Measurements from ENCODE around the gene SNX17. TPM values are rescaled to one million over a fixed set of nuclear protein-coding genes. Genes with fewer than 3 reads are reported as not detected.

SNX17 gene
- total and polyA plus RNA-seq, 2 of the 13 experiments (the other 11 are each of a cell fraction or from before 2014, with no cell fraction given), result 75.0 to 109 TPM

DNA sequence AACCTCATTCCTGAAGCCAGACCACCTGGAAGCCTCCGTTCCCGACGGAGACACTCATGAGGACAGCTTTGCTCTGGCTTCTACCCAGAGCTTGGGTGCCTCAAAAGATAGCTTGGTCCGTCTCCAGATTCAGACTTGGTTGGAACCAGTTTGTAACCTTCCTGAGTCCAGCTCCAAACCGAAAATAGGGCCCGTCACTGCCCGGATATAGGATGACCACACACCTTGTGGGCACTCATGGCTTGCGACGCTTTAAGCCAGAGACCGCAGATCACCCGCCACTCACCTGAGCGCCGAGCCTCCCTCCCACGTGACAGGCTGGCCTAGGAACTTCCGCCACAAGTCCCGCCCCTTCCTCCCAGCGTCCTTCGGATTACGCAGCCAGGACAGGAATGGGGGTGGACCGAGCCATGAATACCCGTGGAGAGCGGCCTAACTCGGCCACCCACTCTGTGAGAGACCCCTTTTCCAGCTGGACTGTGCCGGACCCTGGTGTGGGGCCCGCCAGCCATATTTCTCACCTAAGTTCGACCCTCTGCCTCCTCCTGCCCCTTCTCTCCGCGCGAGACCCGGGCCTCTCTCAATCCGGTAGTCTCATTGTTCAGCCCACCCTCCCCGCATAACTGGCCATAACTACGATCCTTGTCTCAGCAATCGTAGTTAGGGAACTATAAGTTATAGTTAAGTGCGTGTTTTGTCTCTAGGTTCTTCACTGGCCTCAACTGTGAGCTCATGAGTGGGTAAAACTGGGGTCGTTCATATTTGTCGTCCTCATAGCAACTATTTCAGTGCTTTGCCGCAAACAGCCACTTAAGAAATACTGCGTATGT, 47.4 kb upstream of the SNX17 start, which contains the start of gene MPV17 (continued):
- TF ChIP-seq ARNT2 (CRISPR knock-in tag; IDR thresholded peaks at IDR 0.05; ENCODE audit: low read depth) (peak; percentile 82), CBFB (CRISPR knock-in tag; IDR thresholded peaks at IDR 0.05) (peak; percentile 88), KDM2A (CRISPR knock-in tag; IDR thresholded peaks at IDR 0.05; ENCODE audit: borderline replicate concordance, low read depth) (peak; percentile 100), POGK (CRISPR knock-in tag; conservative IDR thresholded peaks at IDR 0.05) (peak; percentile 28; the same call in 1 of the 2 replicates), FLYWCH1 (CRISPR knock-in tag; IDR thresholded peaks at IDR 0.05) (no peak), ZNF441 (CRISPR knock-in tag; IDR thresholded peaks at IDR 0.05; ENCODE audit: borderline replicate concordance) (peak; percentile 78; the same call in 1 of the 2 replicates), ZNF282 (IDR thresholded peaks at IDR 0.05; ENCODE audit: partially characterized antibody) (no peak), ZNF550 (CRISPR knock-in tag; IDR thresholded peaks at IDR 0.05; ENCODE audit: borderline replicate concordance) (no peak), STAG1 (CRISPR knock-in tag; IDR thresholded peaks at IDR 0.05) (peak; percentile 15), ARID3A (IDR thresholded peaks at IDR 0.05; ENCODE audit: low read depth, low read length) (peak; percentile 44; the same call in 1 of the 2 replicates), CENPX (CRISPR knock-in tag; IDR thresholded peaks at IDR 0.05) (no peak), ZSCAN30 (CRISPR knock-in tag; IDR thresholded peaks at IDR 0.05) (no peak), PAF1 (CRISPR knock-in tag; IDR thresholded peaks at IDR 0.05) (peak; percentile 96), NBN (conservative IDR thresholded peaks at IDR 0.05) (no peak), SMAD3 (CRISPR knock-in tag; IDR thresholded peaks at IDR 0.05) (0 out of 2 replicates have a peak, but pooled peaks have one; percentile 67), CSRNP1 (CRISPR knock-in tag; IDR thresholded peaks at IDR 0.05) (peak; percentile 85), SATB2 (CRISPR knock-in tag; IDR thresholded peaks at IDR 0.05) (no peak), ARNT (IDR thresholded peaks at IDR 0.05) (no peak), ZNF678 (CRISPR knock-in tag; IDR thresholded peaks at IDR 0.05) (peak; percentile 90; the same call in 1 of the 2 replicates), ZNF143 (CRISPR knock-in tag; IDR thresholded peaks at IDR 0.05) (peak; percentile 88), ZNF83 (CRISPR knock-in tag; IDR thresholded peaks at IDR 0.05; ENCODE audit: borderline replicate concordance) (0 out of 2 replicates have a peak, but pooled peaks have one; percentile 31)
- TF ChIP-seq, protein P1, sequence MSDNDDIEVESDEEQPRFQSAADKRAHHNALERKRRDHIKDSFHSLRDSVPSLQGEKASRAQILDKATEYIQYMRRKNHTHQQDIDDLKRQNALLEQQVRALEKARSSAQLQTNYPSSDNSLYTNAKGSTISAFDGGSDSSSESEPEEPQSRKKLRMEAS (IDR thresholded peaks at IDR 0.05), result peak; percentile 97

Measured in HepG2 (cell line).